GM19455 (cell line): ENCODE data around the gene MYO1F.
"Not testable (repeated sequence)": the region's sequence is repeated elsewhere in the genome, so short reads cannot be mapped to it uniquely, and the experiment has no call there.

ENCODE experiments used
- ATAC-seq: cut with Tn5 transposase; IDR thresholded peaks from one replicate; pipeline ENCODE4 v1.9.1; 2021; ENCODE audit not compliant: unreplicated experiment

MYO1F gene

GRCh38 chr19:8519388-8519787, 57.9 kb downstream of the MYO1F start:
- no peak for ATAC-seq

- ATAC-seq: no peak
These were observed 58.7 kb downstream of the MYO1F start for GRCh38 chr19:8518536-8518935.

- ATAC-seq: no peak
These were observed 59.4 kb downstream of the MYO1F start for GRCh38 chr19:8517551-8518442.

- no peak for ATAC-seq
These were observed 61.9 kb downstream of the MYO1F start for GRCh38 chr19:8515317-8515716.

- ATAC-seq: not testable (repeated sequence)
These were observed 62.7 kb downstream of the MYO1F start for GRCh38 chr19:8514505-8515009.

GRCh38 chr19:8513687-8514504, 63.3 kb downstream of the MYO1F start, which contains the start of gene ZNF414:
Gene ZNF414 (minus strand): TSS chr19:8514167. CDS start chr19:8514046, 121 bp downstream.
- ATAC-seq: peak; percentile 89

GRCh38 chr19:8513036-8513686, 64.1 kb downstream of the MYO1F start:
- ATAC-seq: no peak

GRCh38 chr19:8512115-8512967, 64.9 kb downstream of the MYO1F start:
- ATAC-seq: no peak

GRCh38 chr19:8511573-8512101, 65.6 kb downstream of the MYO1F start:
- no peak for ATAC-seq

GRCh38 chr19:8510589-8511115, 66.6 kb downstream of the MYO1F start:
- ATAC-seq: no peak

- no peak for ATAC-seq
These were observed 70.8 kb downstream of the MYO1F start for GRCh38 chr19:8506402-8506957.

GRCh38 chr19:8505680-8506401, 71.4 kb downstream of the MYO1F start:
- no peak for ATAC-seq

- no peak for ATAC-seq
These were observed 72.3 kb downstream of the MYO1F start for GRCh38 chr19:8504919-8505318.

GRCh38 chr19:8504171-8504570, 73.1 kb downstream of the MYO1F start:
- no peak for ATAC-seq

GRCh38 chr19:8503510-8503909, 73.7 kb downstream of the MYO1F start:
- ATAC-seq: no peak

- no peak for ATAC-seq
These were observed 75.3 kb downstream of the MYO1F start for GRCh38 chr19:8501981-8502380.

GRCh38 chr19:8501516-8501915, 75.7 kb downstream of the MYO1F start:
- no peak for ATAC-seq

- ATAC-seq: no peak
These were observed 77.1 kb downstream of the MYO1F start for GRCh38 chr19:8500158-8500557.
